ENCODE results near the gene MYO10. TPM values are rescaled to one million over a fixed set of nuclear protein-coding genes. Genes with fewer than 3 reads are reported as not detected.

The MYO10 gene
- total RNA-seq, 1 donor from 2014 or later: 25.9 TPM

DNA sequence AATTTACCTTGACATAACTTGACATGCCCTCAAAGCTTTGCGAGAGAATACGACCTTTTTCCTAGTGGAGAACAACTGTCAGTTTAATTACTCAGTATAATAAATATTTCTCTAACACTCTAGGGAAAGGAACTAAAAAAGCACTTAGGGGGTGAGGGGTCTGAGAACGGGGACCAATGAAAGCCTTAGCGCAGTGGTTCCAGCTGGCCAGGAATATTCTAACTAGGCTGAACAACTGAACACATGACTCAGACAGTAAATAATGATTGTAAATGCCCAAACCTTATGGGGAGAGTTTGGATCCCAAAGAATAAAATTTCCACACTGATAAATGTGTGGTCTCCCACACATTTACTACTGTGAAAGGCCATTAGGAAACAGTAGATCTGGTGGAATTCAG lies 14.9 kb downstream of the MYO10 start:
- no peak for ATAC-seq
- no peak for DNase-seq (ENCODE audit: low spot score)

DNA sequence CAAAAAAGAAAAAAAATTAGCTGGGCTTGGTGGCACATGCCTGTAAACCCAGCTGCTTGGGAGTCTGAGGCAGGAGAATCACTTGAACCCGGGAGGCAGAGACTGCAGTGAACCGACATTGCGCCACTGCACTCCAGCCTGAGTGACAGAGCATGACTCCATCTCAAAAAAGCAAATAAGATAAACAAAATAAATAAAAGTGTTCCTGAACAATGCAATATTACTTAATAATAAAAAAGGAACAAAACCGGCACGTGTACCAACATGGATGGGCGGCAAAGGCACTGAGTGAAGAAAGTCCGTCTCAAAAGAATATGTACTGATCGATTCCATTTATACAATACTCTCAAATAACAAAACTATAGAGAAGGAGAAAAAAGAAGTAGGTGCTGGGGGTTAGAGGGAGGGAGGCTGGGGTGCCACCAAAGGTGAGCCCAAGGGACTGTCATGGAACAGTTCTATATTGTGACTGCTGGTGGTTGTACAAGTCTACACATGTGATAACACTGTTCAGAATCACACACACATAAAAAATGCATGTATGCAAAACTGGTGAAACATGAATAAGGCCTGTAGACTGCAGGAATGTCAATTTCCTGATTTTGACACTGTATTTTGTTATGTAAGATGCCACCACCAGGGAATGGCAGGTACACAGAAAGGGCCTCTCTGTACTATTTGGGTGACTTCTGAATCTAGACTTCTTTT lies 15.8 kb downstream of the MYO10 start:
- DNase-seq (ENCODE audit: low spot score) (no peak), ATAC-seq (no peak)
- intact Hi-C loops (cut with DNase I): no loop called here

More for the DNA sequence above, 14.9 kb downstream of the MYO10 start:
- intact Hi-C loops (cut with DNase I): no loop called here

DNA sequence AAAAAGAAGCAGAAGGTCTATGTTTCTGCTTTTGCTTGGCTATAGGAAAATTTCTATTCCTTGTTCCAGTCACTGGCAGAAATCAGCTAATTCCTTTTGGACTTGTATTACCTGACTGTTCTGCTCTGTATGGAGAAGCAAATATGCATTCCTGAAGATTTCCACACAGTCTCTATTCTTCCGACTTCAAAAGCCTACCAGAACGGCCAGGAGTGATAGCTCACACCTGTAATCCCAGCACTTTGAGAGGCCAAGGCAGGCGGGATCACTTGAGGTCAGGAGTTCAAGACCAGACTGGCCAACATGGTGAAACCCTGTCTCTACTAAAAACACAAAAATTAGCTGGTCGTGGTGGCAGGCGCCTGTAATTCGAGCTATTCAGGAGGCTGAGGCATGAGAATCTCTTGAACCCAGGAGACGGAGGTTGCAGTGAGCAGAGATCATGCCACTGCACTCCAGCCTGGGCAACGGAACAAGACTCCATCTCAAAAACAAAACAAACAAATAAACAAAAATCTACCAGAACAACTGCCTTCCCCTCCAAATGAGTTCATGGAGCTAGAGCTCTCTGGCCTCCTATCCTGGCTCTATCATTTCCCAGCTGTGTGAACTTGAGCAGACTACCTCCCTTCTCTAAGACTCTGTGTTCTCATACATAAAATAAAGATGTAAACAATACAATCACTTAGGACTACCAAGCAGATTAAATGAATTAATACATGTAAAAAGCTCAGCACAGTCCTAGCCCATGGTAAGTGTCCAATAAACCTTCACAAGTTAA lies 17.0 kb downstream of the MYO10 start:
- DNase-seq (ENCODE audit: low spot score) (no peak), ATAC-seq (no peak)
- intact Hi-C loops (cut with DNase I): no loop called here

DNA sequence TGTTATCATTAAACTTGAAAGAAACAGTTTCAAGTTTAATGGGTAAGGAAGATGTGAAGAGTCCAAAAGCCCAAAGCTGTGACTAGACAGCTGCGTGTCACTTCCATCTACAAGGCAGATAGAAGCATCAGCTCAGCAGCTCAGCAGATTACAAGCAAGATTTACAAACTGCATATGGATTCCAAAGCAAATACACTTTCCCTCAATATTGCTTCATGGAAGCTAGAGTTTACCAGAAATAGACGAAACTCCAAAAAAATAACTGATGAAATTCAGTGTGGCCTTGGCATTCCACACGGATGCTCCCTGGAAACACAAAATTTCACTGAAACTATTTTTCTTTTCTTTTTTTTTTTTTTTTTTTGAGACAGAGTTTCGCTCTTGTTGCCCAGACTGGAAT lies 17.9 kb downstream of the MYO10 start:
- DNase-seq (ENCODE audit: low spot score): no peak
- intact Hi-C loops (cut with DNase I): no loop called here
- peak; percentile 66 for ATAC-seq

DNA sequence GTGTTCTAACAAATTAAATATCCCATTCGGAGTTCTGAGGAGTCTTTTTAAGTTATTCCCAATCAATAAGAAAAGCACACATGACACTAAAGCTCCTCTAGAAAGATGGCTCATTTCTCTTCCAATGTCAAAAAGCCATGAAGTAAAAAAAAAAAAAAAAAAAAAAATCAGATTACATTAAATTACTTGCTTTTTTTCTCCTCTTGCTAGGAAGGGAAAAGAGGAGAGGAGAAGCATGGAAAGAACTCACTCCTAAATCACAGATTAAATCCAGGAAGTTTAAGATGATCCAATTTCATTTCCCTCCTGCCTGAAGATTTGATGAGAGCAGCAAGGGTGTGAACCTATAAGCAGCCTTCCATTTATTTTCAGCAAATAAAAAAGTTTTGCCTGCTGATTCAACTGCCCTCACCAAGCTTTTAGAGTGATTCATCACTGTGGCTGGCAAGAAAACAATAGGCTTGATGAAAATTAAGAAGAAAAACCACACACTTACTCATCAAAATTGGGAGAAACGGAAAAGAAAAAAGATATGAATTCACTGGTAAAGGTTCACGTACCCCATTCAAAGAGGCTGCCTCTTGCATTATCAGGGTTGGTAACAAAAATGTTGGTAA lies 19.7 kb downstream of the MYO10 start:
- ATAC-seq (no peak), DNase-seq (ENCODE audit: low spot score) (no peak)
- intact Hi-C loops (cut with DNase I): no loop called here

DNA sequence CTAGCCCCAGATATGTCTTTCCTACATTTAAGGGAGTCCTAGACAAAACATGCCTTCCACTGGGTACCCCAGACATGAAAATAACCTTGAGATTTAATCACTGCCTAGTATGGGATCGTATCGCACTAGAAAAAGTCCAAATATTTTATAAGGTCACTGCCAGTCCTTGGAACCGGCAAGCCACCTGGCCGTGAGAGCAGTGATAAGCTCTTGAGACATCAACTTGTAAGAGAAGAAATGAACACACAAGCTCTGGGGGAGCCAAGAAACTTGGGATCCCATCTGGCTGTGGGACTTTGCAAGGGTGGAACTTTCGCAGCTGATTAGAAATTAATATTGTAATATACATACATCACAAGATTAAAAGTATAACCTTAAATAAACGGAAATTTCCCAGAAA lies 21.5 kb downstream of the MYO10 start:
- ATAC-seq (no peak), DNase-seq (ENCODE audit: low spot score) (no peak)
- intact Hi-C loops (cut with DNase I): no loop called here

DNA sequence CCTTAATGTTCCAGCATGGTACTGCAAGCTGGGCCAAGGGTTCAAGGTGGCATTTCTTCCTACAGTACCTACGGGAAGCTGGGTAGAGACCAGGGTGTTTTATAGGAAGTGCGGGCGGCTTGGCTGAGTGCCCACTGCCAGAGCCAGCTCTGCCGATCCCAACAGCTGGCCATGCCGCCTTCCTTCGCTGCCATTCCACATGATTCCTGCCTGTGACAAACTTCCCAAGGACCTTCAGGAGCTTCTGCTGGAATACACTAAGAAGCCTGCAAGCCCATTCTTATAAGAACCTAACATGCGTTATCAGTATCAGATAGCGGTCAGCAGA lies 22.0 kb downstream of the MYO10 start:
- no peak for ATAC-seq
- no peak for DNase-seq (ENCODE audit: low spot score)
- intact Hi-C loops (cut with DNase I): no loop called here

DNA sequence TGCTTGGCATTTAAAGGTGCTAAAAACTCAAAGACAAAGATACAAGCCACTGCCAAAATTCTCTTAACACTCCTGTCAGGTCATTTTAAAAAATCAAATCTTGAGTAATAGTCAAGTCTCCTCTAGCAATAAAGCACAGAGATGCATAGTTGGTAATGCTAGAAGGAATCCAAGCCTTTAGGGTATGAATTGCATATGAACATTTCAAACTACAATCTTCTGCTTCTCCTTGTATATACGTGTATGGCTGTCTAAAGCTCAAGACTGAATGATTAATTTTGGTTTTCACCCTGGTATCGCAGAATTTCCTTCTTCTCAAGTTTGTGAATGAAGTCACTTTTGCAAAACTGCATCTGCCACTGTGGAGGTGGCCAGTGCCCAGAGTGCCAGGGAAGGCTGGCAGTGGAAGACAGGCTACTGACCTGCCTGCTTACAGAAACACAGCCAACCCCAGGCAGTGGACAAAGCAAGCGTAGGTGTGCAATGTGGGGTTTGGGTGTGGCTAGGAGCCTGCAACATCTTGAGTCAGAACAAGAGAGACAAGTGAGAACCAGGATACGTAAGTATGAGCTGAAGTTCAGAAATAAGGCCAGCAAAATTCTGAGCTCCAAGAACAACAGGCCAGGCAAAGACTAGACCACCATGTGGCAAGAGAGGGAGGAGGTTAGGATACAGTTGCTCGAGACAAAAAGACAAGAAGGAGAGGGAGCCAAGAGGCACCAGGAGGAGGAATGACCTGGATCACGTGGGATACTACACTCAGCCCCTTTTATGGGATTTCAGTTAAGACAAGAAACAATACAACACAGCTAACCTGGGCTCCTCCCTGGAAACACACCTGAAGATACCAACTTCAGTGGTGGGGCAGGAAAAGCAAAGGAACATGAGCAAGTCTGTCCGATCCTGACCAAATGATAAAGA lies 22.6 kb downstream of the MYO10 start:
- DNase-seq (ENCODE audit: low spot score) (no peak), ATAC-seq (no peak)

DNA sequence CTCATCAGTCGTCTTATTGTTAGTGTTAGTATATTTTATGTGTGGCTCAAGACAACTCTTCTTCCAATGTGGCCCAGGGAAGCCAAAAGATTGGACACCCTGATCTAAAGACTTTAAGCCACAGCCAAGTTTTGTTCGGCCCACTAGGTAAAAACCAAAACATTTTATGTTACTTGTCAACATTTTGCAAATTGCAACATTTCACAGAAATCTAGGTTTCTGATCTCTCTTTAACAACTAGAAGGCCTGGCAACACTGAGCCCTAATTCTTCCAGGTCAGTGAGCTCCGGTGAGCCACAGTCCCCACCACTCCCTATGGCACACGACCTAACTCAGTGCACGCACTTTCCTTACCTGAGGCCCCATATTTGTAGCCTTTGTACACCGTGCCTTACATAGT lies 24.0 kb downstream of the MYO10 start:
- intact Hi-C loops (cut with DNase I): no loop called here
- DNase-seq (ENCODE audit: low spot score) (no peak), ATAC-seq (no peak)

More for the DNA sequence above, 22.6 kb downstream of the MYO10 start:
- intact Hi-C loops (cut with DNase I): no loop called here

DNA sequence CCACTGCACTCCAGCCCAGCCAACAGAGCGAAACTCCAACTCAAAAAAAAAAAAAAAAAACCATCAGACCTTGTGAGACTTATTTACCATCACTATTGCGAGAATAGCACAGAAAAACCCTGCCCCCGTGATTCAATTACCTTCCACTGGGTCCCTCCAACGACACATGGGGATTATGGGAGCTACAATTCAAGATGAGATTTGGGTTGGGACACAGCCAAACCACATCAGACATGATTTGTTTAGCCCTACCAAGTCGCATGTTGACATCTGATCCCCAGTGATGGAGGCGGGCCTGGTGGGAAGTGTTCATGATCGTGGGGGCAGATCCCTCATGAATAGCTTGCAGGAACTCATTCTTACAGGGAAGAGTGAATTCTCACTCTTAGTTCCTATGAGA lies 26.6 kb downstream of the MYO10 start:
- no peak for DNase-seq (ENCODE audit: low spot score)
- peak; percentile 34 for ATAC-seq
- intact Hi-C loops (cut with DNase I): no loop called here

DNA sequence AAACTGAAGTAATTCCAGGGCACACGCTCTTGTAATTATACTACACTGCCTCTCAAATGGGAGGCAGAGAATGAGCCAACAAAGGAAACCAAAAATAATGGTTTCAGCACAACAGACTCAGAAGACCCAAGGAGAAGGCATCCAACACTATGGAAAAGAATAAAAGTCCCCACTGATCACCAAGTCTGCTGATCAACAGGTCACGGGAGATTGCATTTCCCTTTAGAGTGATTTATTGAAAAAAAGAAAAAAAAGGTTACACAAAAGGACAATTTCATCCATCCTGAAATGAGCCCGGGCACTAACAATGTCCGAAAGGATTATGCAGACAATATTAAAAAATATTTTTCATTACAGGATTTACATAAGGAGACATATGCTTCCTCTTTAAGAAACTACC lies 28.8 kb downstream of the MYO10 start:
- ATAC-seq (no peak), DNase-seq (ENCODE audit: low spot score) (no peak)
- intact Hi-C loops (cut with DNase I): no loop called here

DNA sequence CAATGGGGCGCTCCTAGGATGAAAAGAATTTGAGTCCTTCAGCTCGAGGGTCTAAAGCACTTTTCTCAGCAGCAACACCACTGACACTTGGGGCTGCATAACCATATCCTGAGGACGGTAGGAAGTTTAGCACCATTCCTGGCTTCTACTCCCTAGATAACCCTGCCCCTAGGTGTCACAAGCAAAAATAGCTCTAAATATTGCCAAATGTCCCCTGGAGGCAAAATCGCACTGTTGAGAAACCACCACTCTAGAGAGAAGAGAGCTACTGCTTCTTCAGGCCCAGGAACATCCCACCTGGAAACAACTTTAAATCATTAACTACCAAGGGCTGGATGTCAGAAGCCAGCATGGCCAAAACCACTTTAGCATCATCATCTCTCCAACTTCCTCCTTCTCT lies 29.8 kb downstream of the MYO10 start:
- intact Hi-C loops (cut with DNase I): no loop called here
- DNase-seq (ENCODE audit: low spot score): no peak

DNA sequence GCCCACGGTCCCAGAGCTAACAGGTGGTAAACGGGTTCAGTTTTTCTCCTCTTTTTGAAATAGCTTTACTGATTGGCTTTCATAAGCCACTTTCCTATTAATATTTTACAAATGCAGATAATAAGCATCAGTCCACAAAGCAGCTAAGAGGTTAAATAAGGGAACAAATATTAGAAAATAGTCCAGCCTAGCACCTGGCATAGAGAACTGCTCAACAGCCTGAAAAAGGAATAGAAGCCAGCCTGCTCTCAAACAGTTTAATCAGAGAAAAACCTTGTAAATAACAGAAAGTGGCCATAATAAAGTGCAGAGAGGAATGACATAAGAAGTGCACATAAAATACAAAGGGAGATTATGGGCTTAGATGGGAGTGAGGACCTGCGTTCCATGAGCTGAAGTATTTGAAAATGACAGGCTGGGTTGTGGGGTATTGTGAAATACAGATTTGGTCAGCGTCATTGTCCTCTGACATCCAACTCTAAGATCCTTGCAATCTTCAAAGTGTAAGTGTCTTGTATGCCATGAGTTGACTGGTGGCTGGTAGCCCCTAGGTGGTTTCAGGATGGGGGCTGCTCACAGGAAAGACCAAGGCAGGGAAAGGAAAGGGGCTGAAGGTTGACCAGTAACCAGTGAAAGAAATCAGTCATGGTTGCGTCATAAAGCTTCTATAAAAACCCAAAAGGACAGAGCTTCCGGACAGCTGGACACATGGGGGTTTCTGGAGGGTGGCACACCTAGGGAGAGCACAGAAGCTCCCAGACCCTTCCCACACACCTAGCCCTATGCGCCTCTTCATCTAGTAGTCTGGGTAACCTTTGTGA lies 32.4 kb downstream of the MYO10 start:
- ATAC-seq (no peak), DNase-seq (ENCODE audit: low spot score) (no peak)
- intact Hi-C loops (cut with DNase I): no loop called here

More for the DNA sequence above, 29.8 kb downstream of the MYO10 start:
- no peak for ATAC-seq

DNA sequence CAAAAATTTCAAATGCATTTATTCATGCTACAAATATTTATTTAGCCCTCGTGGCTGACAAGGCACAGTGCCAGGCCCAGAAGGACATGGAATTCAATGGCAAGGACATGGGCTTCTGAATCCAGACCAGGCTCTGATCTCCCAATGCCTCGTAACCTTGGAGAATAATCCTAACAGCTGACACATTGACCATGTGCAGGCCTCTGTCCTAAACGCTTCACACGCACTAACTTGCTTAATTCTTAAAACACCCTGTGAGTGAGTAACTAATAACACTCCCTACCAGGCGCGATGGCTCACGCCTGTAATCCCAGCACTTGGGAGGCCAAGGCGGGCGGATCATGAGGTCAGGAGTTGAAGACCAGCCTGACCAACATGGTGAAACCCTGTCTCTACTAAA lies 33.2 kb downstream of the MYO10 start:
- no peak for ATAC-seq
- no peak for DNase-seq (ENCODE audit: low spot score)
- intact Hi-C loops (cut with DNase I): no loop called here

DNA sequence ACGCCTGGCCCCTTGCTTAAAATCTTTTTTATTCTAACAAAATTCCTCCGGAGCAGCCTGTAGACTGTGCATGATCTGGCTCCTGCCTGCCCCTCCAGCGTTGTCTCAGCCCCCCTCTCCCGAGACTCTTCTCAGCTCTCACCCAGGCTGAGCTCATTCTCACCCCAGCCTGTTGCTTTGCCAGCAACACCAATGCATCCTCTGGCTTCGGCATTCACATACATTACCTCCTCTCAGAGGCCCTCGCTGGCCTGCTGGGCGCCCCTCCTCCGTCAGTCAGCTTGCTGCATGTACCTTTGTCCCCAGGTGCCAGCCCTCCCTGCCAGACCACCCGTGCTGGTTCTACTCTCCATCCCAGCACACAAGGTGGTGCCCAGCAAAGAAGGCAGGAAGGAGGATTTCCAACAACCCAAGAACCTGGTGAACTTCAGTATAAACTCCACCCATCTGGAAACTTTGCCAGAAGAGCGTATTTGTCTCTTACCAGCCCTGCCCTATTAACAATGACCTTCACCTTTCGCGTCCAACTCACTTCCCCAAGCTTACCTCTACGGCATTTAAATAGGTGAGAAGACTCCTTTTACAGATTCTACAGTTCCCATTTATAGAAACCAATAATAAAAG lies 35.0 kb downstream of the MYO10 start:
- ATAC-seq: no peak
- intact Hi-C loops (cut with DNase I): no loop called here
- no peak for DNase-seq (ENCODE audit: low spot score)

DNA sequence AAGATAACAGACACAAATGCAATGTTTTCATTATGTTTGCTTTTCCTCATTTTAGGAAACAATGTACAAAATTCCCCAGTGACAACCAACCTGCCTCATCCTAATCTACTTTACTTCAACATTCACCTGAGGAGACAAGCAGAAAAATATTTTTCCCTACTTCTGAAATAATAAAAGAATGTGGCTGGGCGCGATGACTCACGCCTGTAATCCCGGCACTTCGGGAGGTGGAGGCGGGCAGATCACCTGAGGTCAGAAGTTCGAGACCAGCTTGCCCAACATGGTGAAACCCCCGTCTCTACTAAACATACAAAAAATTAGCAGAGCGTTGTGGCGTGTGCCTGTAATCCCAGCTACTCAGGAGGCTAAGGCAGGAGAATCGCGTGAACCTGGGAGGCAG lies 36.9 kb downstream of the MYO10 start:
- no peak for DNase-seq (ENCODE audit: low spot score)
- intact Hi-C loops (cut with DNase I): no loop called here
- no peak for ATAC-seq

DNA sequence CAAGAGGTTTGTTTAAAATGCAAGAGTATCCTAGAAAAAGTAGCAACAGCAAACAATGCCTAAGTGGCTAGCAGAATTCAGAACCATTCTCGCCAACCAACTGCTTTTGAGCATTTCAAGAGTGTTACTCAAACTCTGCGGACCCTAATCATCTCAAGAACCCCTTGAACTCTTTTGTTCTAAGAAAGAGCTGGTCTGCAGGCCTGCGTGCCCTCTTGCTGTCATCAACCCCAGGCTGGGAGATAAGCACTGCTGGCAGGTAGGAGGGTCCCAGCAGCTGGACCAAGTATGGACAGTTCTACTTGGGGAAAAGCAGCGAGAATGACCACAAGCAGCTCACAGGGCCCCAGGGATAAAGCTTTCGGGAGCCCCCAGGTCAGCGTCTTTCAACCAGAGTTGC lies 38.3 kb downstream of the MYO10 start:
- ATAC-seq (no peak), DNase-seq (ENCODE audit: low spot score) (no peak)
- intact Hi-C loops (cut with DNase I): no loop called here

DNA sequence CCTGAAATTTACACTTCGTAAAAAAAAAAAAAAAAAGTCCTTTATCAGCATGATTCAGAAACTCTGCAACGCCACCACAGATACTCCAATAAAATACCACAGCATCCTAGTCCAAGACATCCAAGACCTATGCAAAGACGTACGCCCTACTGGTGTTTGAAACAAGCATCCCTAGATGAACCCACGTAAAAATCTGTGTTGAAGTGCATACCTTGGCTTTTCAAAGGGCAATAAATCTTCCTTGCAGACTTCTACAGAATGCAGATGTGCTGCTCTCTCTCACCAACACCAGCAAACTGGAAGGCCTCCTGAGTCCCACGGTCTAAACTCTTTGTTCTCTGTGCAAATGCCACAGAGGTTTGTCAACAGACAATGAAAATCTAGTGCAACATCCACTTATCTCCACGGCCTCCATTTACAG lies 38.8 kb downstream of the MYO10 start:
- intact Hi-C loops (cut with DNase I): no loop called here
- DNase-seq (ENCODE audit: low spot score) (no peak), ATAC-seq (no peak)
